ENCODE data around the gene STAG1. TPM values are rescaled to one million over a fixed set of nuclear protein-coding genes. Genes with fewer than 3 reads are reported as not detected.

STAG1 gene
- total RNA-seq, 2 donors from 2014 or later, result 26.2 to 28.3 TPM

DNA sequence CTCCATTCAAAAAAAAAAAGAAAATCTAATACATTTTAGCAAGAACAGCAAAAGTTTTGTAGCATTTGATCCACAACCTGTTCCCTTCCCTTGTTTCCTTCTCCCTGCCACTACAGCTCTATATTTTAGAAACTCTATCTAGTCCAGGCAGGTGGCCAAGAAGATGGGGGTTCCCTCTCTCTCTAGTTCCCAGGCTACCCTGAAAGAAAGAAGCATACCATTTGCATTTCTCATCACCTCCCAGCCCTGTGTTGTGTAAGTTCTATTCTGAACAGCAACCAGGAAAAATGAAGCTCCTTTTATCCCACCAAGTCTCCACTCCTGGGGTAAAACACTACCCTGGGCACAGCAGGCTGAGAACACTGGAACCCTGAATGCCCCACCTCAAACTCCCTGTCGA, 402.0 kb downstream of the STAG1 start:
- intact Hi-C loops (cut with DNase I), result no loop called here

DNA sequence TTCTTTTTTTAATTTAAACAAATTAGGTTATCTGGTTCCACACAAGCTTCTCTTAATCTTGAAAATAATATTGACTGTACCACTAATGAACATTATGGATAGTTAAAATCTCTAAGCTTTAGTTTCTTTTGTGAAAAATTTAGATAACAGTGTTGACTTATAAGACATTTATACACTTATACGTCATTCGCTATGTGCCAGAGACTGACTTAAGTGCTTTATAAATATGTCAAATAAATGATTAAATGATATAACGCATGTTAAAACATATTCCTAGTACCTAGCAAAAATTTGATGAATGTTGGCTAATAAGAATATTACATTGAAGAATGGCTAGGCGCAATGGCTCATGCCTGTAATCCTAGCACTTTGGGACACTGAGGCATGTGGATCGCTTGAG, 405.7 kb downstream of the STAG1 start:
- no peaks in the 10 kb centered on the region for H3K9me3 ChIP-seq
- WGBS, 2 donors, result 62 to 64% methylated on average over 5 of the region's 5 CpGs
- no peak overlapping the region for H3K4me3 ChIP-seq
- peaks cover 28% of the 10 kb centered on the region for H3K4me1 ChIP-seq
- H3K36me3 ChIP-seq (replicated peaks in 1 of 2; ENCODE audit: insufficient read depth in 1 of 2, low read depth in 2 of 2), result peaks cover 0 to 3% of the 10 kb centered on the region in 2 donors
- no peak for ATAC-seq
- no peak for TF ChIP-seq POLR2A (IDR thresholded peaks at IDR 0.05)
- TF ChIP-seq, protein P1, sequence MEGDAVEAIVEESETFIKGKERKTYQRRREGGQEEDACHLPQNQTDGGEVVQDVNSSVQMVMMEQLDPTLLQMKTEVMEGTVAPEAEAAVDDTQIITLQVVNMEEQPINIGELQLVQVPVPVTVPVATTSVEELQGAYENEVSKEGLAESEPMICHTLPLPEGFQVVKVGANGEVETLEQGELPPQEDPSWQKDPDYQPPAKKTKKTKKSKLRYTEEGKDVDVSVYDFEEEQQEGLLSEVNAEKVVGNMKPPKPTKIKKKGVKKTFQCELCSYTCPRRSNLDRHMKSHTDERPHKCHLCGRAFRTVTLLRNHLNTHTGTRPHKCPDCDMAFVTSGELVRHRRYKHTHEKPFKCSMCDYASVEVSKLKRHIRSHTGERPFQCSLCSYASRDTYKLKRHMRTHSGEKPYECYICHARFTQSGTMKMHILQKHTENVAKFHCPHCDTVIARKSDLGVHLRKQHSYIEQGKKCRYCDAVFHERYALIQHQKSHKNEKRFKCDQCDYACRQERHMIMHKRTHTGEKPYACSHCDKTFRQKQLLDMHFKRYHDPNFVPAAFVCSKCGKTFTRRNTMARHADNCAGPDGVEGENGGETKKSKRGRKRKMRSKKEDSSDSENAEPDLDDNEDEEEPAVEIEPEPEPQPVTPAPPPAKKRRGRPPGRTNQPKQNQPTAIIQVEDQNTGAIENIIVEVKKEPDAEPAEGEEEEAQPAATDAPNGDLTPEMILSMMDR (IDR thresholded peaks at IDR 0.05), result no peak
- intact Hi-C loops (cut with DNase I), result no loop called here
- H3K27me3 ChIP-seq, result no peaks in the 10 kb centered on the region
- no peak for DNase-seq
- H3K27ac ChIP-seq, result no peak overlapping the region

More for the DNA sequence above, 402.0 kb downstream of the STAG1 start:
- Histone ChIP-seq H3K9me3 (no peaks in the 10 kb centered on the region), H3K36me3 (replicated peaks in 1 of 2; ENCODE audit: insufficient read depth in 1 of 2, low read depth in 2 of 2) (peaks cover 0 to 3% of the 10 kb centered on the region in 2 donors), H3K27ac (no peak overlapping the region), H3K4me3 (no peak overlapping the region), H3K4me1 (peaks cover 25% of the 10 kb centered on the region), H3K27me3 (no peaks in the 10 kb centered on the region)
- no peak for ATAC-seq
- 93 to 100% methylated on average over 1 of the region's 1 CpG for WGBS, 2 donors
- DNase-seq, result peak in 1 of 4 donors; percentile 41
- TF ChIP-seq, protein P1 (IDR thresholded peaks at IDR 0.05), result no peak
- TF ChIP-seq POLR2A (IDR thresholded peaks at IDR 0.05), result no peak

DNA sequence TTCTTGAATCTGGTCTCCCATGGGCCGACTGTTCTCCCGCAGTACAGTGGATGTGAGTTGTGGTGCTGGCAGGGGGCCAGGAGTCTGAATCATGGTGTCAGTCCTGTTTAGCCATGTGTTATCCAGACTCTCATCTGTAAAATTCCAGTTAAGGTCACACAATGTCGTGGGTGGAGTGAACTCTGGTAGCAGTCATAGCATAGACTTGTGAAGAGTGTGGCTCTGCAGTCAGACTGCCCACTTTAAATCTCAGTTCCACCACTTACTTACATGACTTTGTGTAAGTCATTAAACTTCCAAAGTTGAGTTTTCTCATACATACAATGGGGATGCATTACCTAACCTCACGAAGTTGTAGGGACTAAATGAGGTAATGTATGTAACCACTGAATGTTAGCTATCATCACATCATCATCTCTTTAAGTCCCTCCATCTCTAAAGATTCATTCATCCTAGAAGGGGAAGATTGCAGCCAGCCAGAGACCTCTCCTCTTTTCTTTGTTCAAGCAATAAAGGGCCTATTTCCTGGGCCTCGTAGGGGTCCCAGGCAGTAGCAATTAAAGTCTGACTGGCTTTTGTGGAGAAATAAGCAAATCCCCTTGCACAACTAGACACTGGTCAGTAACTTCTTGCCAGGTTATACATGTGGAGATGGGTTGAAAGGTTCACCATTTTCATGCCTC, 408.2 kb downstream of the STAG1 start:
- ATAC-seq, result peak; percentile 91
- Histone ChIP-seq H3K9me3 (no peaks in the 10 kb centered on the region), H3K27me3 (no peaks in the 10 kb centered on the region), H3K27ac (peak overlapping the region; percentile 16 to 80 (median 43)), H3K36me3 (replicated peaks in 1 of 2; ENCODE audit: insufficient read depth in 1 of 2, low read depth in 2 of 2) (peaks cover 0 to 8% of the 10 kb centered on the region in 2 donors), H3K4me3 (no peak overlapping the region), H3K4me1 (peaks cover 28% of the 10 kb centered on the region)
- DNase-seq, result peak; percentile 85 to 91 (median 88)
- 38 to 41% methylated on average over 5 of the region's 5 CpGs for WGBS, 2 donors
- intact Hi-C loops (cut with DNase I), result no loop called here
- no peak for TF ChIP-seq POLR2A (IDR thresholded peaks at IDR 0.05)
- TF ChIP-seq, protein P1 (IDR thresholded peaks at IDR 0.05), result no peak

DNA sequence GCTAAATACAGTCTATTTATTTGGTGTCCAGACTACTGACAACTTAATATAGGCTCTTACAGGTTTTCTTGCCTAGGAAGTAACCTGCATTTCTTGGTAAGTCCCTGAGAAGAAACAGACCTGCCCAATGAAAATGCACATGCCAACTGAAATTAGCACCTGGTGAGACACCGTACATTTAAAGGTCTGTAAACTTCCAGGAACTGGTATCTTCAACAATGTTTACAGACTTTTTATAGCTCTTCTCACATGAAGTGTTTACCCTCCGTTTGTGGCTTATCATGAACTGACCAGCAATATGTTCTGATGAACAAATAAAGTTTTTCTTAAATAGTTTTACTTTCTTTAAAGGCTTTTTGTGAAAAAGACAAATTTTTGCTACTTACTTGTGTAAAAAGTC, 408.7 kb downstream of the STAG1 start:
- Histone ChIP-seq H3K9me3 (no peaks in the 10 kb centered on the region), H3K36me3 (replicated peaks in 1 of 2; ENCODE audit: insufficient read depth in 1 of 2, low read depth in 2 of 2) (peaks cover 0 to 6% of the 10 kb centered on the region in 2 donors), H3K4me3 (no peak overlapping the region), H3K27ac (peak overlapping the region; percentile 16 to 80 (median 43)), H3K4me1 (peaks cover 28% of the 10 kb centered on the region), H3K27me3 (no peaks in the 10 kb centered on the region)
- DNase-seq (peak in 2 of 4 donors; percentile 26 to 50), ATAC-seq (peak; percentile 86)
- intact Hi-C loops (cut with DNase I), result no loop called here
- 33 to 35% methylated on average over 2 of the region's 2 CpGs for WGBS, 2 donors
- TF ChIP-seq POLR2A (IDR thresholded peaks at IDR 0.05), result no peak
- TF ChIP-seq, protein P1 (IDR thresholded peaks at IDR 0.05), result no peak

Data from body of pancreas (tissue), 4 donors.